ENCODE results near the gene GSE1.

Gene GSE1

GRCh38 chr16:85663891-85664321, 50.8 kb downstream of the GSE1 start:
- no peak for DNase-seq

- no peak for DNase-seq
Measured at GRCh38 chr16:85664580-85665372, 51.7 kb downstream of the GSE1 start.

GRCh38 chr16:85665373-85665740, 52.2 kb downstream of the GSE1 start:
- DNase-seq = no peak

GRCh38 chr16:85665929-85666328, 52.8 kb downstream of the GSE1 start:
- DNase-seq = no peak

GRCh38 chr16:85667261-85667660, 54.1 kb downstream of the GSE1 start:
- DNase-seq = no peak

GRCh38 chr16:85667841-85668413, 54.8 kb downstream of the GSE1 start:
- DNase-seq = no peak

GRCh38 chr16:85668676-85669424, 55.7 kb downstream of the GSE1 start:
- no peak for DNase-seq

GRCh38 chr16:85670840-85671239, 57.7 kb downstream of the GSE1 start:
- DNase-seq = no peak

- DNase-seq = no peak
Measured at GRCh38 chr16:85673529-85674417, 60.7 kb downstream of the GSE1 start.

GRCh38 chr16:85674418-85674755, 61.3 kb downstream of the GSE1 start:
- no peak for DNase-seq

- no peak for DNase-seq
Measured at GRCh38 chr16:85674828-85675227, 61.7 kb downstream of the GSE1 start.

GRCh38 chr16:85675251-85675874, 62.2 kb downstream of the GSE1 start:
- no peak for DNase-seq

- no peak for DNase-seq
Measured at GRCh38 chr16:85676466-85676865, 63.3 kb downstream of the GSE1 start.

- no peak for DNase-seq
Measured at GRCh38 chr16:85677383-85677967, 64.4 kb downstream of the GSE1 start.

GRCh38 chr16:85678016-85678415, 64.9 kb downstream of the GSE1 start:
- DNase-seq = no peak

- DNase-seq = no peak
Measured at GRCh38 chr16:85678821-85679220, 65.7 kb downstream of the GSE1 start.

- DNase-seq = no peak
Measured at GRCh38 chr16:85679870-85680269, 66.7 kb downstream of the GSE1 start.

- DNase-seq = no peak
Measured at GRCh38 chr16:85680352-85680944, 67.3 kb downstream of the GSE1 start.

GRCh38 chr16:85681255-85681654, 68.1 kb downstream of the GSE1 start:
- DNase-seq = no peak

- no peak for DNase-seq
Measured at GRCh38 chr16:85682516-85682915, 69.4 kb downstream of the GSE1 start.

GRCh38 chr16:85683363-85683762, 70.2 kb downstream of the GSE1 start:
- DNase-seq = no peak

- no peak for DNase-seq
Measured at GRCh38 chr16:85685251-85685650, 72.1 kb downstream of the GSE1 start.
